HG02970 (cell line): ENCODE measurements around the gene BCL7C.
"Not testable (repeated sequence)": the region's sequence is repeated elsewhere in the genome, so short reads cannot be mapped to it uniquely, and the experiment has no call there.

ENCODE experiments used
- ATAC-seq: cut with Tn5 transposase; IDR thresholded peaks from one replicate; pipeline ENCODE4 v1.9.1; 2021; ENCODE audit warnings: mild to moderate bottlenecking, moderate library complexity, moderate number of reproducible peaks; ENCODE audit not compliant: unreplicated experiment, low FRiP score

Gene BCL7C

DNA sequence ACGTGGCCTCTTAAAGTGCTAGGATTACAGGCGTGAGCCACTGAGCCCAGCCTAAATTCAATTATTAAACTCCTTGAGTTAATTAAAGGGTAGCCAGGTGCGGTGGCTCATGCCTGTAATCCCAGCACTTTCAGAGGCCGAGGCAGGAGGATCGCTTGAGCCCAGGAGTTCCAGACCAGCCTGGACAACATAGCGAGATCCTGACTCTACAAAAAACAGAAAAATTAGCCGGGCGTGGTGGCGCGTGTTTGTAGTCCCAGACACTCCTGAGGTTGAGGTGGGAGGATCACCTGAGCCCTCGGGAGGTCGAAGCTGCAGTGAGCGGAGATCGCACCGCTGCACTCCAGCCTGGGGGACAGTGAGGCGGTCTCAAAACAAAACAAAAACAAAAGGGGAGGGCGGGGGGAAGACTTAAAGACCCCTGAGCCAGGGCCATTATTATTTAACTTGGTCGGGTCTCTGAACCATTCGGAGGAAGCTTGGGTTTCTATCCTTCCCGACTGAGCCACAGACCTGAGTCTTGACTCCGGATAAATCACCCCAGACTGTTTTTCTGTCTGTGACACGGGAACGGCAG lies 19.5 kb downstream of the BCL7C start:
- no peak for ATAC-seq

DNA sequence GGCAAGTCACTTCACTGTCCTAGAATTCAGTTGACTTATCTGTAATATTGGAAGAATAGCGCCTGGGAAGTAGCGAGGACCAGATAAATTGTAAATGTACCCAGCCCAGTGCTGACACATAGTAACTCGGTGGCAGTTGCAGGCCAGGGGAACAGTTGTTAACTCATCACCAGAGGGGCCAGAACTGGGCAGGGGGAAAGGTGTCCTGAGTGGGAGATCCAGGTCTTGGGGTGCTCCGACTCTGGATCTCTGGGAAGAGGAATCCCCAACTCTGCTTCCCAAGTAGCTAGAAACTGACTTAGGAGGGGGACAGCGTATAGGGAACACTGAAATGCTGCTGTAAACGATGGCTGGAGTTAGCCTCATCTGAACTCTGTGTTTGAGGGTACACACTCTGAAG lies 23.0 kb downstream of the BCL7C start:
- no peak for ATAC-seq

DNA sequence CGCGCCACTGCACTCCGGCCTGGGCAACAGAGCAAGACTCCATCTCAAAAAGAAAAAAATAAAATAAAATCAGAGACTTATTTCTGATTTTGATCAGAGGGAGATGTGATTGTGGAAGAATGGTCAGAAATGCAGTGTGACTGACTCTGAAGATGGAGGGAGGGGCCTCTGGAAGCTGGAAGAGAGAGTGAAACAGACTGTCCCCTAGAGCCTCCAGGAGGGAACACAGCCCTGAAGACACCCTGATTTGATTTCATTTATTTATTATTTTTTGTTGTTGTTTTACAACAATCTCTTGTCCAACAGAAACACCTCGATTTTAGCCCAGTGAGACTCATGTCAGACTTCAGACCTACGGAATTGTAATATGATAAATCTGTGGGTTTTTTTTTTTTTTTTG lies 26.1 kb downstream of the BCL7C start:
- ATAC-seq: no peak

DNA sequence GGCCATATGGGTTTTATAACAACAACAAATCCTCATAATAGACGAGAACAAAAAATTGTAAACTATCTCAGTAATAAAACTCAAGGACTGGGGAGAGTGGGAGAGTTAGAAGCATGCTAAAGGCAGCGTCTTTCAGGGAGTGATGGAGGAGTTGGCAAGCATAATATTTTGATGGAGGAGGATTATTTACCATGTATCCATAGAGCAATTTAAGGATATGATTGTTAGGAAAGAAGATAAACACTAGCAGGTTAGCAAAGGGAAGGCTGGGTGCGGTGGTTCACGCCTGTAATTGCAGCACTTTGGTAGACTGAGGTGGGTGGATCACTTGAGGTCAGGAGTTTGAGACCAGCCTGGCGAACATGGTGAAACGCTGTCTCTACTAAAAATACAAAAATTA lies 27.8 kb downstream of the BCL7C start:
- ATAC-seq: no peak

DNA sequence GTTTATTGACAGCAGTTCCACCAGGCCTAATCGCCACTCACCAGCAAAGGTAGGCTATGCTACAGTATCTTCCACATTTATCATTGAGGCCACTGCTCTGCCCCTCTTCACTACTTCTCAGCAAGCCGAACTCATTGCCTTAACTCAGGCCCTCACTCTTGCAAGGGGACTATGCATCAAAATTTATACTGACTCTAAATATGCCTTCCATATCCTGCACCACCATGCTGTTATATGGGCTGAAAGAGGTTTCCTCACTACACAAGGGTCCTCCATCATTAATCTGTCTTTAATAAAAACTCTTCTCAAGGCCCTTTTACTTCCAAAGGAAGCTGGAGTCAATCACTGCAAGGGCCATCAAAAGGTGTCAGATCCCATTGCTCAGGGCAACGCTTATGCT lies 30.7 kb downstream of the BCL7C start:
- not testable (repeated sequence) for ATAC-seq

DNA sequence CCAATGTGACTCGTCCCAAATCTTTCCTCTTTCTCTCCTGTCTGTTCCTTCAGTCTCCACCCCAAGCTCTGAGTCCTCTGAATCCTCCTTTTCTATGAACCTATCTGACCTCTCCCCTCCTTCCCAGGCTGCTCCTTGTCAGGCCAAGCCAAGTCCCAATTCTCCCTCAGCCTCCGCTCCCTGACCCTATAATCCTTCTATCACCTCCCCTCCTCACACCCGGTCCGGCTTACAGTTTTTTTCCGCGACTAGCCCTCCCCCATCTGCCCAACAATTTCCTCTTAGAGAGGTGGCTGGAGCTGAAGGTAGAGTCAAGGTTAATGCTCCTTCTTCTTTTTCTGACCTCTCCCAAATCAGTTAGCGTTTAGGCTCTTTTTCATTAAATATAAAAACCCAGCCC lies 33.1 kb downstream of the BCL7C start:
- not testable (repeated sequence) for ATAC-seq

DNA sequence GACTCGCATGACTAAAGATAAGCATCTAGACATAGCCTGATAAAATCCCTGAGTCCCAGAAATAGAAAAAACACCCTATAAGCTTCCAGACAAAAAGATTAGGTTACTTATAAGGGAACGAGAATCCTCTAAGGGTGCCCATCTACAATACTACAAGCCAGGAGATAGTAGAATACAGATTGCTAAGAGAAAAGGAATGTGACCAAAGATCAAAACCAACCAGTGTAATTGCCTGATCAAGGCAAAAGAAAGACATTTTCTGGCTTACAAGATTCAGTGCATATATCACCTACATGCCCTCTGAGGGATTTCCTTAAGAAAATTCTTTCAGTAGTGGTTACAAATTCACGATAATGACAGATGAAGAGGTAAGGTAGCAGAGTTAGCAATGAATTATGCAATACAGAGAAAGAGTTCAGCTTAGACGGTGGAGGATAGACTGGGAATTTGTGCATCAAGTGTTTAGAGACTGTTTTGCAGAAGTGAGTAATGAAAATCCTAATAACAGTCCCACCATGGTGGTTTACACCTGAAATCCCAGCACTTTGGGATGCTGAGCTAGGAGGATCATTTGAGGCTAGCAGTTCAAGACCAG lies 35.0 kb downstream of the BCL7C start:
- no peak for ATAC-seq

DNA sequence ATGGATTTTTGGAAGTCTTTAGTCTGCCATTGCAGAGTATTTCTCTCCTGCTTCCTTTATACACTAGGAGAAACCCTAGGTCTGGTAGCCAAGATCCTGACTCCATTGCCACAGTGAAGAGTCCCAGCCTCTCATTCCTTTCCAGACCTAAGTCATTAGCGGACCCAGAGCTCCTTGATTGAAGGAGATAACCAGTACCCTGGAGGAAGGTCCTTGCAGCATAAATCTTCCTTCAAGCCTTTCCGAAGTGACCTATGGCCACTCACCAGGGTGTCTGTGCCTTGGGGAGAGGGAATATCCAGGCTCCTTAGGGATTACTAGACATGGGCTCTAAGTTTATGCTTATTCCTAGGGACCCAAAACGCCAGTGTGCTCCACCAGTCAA lies 35.8 kb downstream of the BCL7C start:
- no peak for ATAC-seq

DNA sequence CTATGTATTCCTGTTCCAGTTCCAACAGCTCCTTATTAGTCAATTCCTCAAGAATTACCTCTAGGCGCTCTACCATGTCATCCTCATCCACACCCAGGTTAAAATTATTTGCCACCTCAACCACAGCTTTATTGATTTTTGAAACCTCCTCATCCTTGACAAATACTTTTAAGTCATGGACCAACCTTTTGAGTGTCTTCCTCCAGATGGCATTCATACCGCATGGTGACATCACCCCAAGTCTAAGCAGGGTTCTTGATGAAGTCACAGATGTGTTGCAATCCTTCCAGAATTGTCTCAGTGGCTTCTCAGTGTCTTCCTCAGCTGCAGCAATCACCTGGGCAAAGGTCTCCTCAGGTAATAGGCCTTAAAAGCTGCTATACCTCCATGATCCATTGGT lies 40.1 kb downstream of the BCL7C start:
- ATAC-seq: no peak

DNA sequence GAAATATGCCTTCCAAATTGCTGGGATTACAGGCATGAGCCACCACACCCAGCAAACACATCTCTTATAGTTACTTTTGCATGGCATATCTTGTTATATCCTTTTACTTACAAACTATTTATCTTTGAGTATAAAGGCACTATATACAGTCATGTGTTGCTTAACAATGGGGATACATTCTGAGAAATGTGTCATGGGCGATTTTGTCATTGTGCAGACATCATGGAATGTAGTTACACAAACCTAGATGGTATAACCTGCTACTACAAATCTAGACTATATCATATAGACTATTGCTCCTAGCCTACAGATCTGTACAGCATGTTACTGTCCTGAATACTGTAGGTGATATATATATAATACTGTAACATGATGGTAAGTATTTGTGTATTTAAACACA lies 43.6 kb downstream of the BCL7C start:
- no peak for ATAC-seq

DNA sequence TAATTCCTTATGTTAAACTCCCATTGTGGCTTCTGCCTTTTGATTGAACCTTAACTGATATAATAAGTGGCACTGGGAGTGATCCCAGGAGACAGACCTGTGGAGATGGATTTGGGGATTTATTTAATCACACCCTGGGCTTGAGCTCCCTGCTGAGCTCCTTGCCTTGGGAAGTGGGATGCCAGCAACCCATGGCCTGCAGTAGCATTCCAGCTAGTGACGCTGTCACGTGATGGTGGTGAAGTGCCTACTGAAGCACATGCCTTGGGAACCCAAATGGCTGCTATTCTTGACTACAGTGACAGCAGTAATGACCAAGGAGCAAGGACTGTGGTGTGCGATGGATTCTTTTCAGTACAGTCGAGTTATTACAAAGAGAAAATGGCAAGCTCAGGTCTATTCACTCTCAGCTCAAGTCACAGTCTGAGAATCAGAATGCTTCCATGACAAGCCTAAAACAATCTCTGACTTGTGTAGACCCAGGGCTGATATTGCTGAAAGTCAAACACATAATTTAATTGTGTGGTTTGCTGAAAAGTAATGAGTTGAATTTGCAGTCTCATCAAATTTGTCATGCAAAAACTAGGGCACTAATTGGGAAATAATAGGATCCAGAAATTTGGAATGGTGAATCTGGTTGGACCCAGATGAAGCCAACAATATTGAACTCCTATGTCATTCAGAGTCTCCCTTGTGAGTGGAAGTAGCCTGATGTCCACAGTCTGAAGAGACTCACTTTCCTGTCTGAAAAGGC lies 47.1 kb downstream of the BCL7C start:
- no peak for ATAC-seq

DNA sequence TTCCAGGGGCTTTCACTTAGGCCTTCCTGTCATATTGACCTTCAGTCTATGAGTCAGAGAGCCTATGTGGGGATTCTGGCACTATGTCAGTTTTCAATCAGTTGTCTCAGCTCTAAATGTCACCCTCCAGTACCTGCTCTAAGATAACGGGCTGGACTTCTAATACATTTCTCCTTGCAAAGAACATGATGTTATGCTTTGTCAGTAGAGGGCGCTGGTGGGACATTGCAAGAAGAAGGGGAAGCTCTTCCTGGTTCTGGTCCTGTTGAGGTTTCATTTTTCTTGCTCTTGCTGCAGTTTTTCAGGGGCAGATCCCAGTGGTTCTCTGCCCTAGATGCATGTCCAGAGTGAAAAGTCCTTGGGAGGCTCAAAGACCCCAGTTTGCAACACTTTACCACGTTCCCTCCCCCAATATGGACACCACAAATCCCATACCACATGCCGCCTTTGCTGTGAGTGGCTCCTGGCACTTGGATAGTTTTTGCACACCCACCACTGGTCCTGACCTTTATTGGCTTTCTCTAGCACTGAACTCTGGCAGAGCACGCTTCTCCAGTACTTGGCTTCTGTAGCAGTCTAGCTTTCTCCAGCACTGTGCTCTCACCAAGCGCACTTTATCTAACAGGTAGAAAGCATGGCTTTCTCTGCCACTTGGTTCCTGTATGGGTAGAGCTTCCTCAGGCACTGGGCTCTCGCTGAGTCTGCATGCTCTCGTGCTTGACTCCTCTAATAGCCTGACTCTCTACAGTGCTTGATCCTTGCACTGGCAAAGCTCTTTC lies 49.0 kb downstream of the BCL7C start:
- no peak for ATAC-seq

DNA sequence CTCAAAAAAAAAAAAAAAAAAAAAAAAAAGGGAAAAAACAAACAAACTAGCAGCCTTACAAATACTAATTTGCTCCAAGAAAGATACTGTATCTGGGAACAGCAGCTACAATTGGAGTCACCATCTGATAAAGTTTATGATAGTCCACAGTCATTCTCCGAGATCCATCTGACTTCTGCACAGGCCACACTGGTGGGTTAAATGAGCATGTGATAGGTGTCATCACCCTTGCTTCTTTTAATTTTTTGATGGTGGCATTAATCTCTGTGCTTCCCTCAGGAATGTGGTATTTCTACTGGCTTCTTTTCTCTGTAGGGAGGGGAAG lies 49.6 kb downstream of the BCL7C start:
- ATAC-seq: no peak

DNA sequence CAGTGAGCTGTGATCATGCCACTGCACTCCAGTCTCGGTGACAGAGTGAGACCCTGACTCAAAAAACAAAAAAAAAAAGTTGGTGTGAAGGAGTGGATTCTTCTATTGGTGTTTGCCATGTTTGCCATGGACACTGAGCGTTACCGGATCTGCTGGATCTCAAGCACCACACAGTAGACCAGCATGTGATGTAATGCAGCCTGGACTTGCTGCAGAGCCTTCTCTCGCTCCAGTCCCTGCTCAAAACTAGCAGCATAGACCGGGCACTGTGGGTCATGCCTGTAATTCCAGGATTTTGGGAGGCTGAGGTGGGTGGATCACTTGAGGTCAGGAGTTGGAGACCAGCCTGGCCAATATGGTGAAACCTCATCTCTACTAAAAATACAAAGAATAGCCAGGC lies 50.4 kb downstream of the BCL7C start:
- ATAC-seq: no peak

DNA sequence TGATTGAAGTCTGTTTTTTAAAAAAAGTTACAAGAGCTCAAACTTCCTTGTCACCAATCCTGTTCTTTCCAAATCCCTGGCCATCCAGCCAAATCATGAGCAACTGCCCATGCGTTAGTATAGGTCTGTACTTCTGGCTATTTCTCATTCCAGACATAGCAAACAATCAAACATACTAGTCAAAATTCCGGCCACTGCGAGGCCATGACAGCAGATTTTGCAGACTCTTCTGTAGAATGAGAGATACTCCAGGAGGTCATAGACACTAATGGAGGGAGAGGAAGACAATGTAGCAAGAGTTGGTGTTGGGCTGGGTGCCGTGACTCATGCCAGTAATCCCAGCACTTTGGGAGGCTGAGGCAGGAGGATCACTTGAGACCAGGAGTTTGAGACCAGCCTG lies 50.9 kb downstream of the BCL7C start:
- ATAC-seq: no peak

DNA sequence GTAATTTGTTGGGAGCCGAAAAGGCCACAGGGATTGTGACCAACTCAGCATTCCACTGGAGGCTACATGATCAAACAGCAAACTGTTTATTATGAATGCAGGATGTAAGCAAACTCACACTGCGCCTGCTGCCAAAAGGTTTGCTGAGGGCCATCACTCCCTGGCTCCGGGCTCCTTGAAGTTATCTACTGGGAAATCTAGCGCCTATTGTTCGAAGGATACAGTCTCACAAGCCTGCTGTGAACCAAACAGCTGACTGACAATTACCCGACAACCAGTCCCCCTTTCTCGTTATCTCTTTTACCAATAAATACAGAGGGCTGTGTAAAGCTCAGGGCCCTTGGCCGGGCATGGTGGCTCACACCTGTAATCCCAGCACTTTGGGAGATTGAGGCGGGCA lies 52.5 kb downstream of the BCL7C start:
- ATAC-seq: no peak

DNA sequence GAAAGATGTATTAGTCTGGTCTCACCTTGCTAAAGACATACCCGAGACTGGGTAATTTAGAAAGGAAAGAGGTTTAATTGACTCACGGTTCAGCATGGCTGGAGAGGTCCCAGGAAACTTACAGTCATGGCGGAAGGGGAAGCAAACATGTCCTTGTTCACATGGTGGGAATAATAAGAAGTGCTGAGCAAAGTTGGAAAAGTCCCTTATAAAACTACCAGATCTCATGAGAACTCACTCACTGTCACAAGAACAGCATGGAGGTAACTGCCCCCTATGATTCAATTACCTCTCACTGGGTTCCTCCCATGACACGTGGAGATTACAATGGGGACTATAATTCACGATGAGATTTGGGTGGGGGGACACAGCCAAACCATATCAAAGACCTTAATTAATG lies 53.3 kb downstream of the BCL7C start:
- no peak for ATAC-seq

DNA sequence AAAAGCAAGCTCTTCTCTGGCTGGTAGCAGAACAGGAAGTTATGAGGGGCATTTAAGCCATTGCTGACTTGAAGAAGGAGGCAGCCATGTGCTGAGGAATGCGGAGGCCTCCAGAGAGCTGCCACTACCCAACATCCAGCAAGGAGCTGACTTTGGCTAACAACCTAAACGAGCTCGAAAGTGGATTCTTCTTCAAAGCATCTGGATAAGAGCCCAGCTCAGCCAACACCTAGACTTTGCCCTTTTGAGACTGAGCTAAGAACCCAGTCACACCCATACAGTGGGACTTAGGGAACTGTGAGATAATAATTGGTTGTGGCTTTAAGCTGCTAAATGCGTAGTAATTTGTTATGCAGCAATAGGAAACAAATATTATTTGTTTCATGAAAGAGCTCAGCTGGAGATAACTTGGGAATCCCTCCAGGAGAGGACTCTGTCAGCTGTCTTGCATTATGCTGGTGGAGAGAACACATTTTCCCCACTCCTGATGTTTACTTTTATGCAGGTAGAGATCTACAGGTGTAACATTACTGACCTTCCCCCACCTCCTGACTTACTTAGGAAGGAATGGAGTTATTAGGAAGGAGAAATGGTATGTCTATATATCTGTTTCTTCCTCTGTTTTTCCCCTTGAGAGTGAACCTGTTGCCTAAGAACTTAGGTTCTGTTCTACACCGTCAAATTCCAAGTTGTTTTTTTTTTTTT lies 54.2 kb downstream of the BCL7C start:
- no peak for ATAC-seq

DNA sequence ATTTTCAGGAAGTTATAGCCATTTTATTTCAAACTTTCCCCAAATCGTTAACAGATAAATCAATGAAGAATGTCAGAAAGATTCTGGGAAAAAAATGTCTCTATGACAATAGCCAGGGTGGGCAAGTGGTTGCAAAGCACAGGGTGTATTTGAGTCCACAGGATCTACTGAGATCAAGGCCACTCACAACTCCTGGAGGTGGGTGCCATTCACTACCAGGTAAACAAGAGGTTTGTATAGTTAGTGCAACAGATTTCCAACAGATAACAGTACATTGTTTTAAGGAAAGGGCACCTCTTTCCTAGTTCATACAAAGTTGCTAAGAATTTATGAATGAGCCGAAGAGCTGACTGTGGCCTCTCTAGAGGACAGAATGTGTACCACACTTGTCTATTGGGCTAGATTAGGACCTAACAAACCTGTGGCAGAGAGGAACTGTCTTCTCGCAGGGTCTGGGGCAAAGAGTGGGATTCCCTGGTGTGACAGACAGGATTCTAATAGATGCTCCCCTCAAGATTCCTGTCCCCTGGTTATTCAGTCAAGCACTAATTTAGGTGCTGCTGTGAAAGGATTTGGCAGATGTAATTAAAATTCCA lies 54.9 kb downstream of the BCL7C start:
- ATAC-seq: no peak

DNA sequence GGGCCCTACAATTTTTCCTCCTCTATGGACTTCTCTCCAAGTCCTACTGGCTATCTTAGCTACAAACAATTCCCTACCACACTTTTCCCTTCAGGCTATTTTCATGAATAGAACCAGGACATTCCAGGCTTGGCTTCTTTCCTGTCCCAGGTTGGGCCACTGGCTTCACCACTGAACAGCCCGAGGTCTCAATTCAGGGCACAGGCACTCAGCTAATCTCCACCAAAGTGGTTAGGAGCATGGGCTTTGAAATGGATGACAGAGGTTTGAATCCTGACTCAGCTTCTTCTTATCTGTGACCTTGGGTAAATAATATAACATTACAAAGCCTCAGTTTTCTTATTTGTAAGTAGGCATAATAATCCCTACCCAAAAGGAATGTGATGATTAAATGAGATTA lies 56.0 kb downstream of the BCL7C start:
- ATAC-seq: no peak
